Testis (tissue), 2 donors: ENCODE data around the gene CTIF.

ENCODE experiments used
- CTCF ChIP-seq, 3 experiments: fragments of 450-650 bp in 2 of 3; fragments of 200-600 bp in 1 of 3; sonication (generic) in 1 of 3; IDR thresholded peaks; one replicate each; pipeline ENCODE4 v1.5.1; 2016 to 2019; ENCODE audit warnings: antibody characterized with exemption in 3 of 3, mild to moderate bottlenecking in 2 of 3, moderate library complexity in 1 of 3
- POLR2A ChIP-seq: fragments of 450-650 bp; IDR thresholded peaks from one replicate; pipeline ENCODE4 v1.6.1; 2017; ENCODE audit warnings: antibody characterized with exemption, mild to moderate bottlenecking, moderate library complexity

DNA sequence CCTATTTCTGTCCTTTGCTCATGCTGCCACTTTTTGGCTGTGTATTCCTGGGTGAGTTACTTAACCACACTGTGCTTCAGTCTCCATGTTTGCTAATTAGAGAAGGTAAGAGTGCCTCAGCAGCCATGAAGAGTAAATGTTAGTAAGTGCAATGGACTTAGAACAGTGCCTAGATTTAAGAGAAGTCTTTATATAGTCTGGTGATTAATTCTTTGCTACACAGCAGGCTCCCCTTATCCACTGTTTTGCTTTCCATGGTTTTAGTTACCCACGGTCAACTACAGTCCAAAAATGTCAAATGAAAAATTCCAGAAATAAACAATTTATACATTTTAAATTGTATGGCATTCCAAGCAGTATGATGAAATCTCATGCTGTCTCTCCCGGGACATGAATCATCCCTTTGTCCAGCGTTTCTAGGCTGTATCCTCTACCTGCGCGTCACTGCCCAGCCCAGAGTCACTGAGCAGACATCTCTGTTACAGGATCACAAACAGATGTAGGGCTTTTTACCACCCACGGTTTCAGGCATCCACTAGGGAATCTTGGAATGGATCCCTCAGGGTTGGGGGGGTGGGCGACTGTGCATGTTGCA, 91.0 kb downstream of the CTIF start:
- TF ChIP-seq POLR2A (no peak), CTCF (IDR thresholded peaks at IDR 0.05) (no peak)
